GM15510 (cell line): ENCODE results near the gene ARHGAP44.

Experiments
- POLR2A ChIP-seq: IDR thresholded peaks from 3 replicates; pipeline ENCODE4 v1.6.1; 2011; ENCODE audit warnings: borderline replicate concordance; ENCODE audit not compliant: insufficient read length; ENCODE audit errors: extremely low read depth

ARHGAP44 gene

GRCh38 chr17:12990926-12991325 lies 201.6 kb downstream of the ARHGAP44 start:
- TF ChIP-seq POLR2A: no peak

DNA sequence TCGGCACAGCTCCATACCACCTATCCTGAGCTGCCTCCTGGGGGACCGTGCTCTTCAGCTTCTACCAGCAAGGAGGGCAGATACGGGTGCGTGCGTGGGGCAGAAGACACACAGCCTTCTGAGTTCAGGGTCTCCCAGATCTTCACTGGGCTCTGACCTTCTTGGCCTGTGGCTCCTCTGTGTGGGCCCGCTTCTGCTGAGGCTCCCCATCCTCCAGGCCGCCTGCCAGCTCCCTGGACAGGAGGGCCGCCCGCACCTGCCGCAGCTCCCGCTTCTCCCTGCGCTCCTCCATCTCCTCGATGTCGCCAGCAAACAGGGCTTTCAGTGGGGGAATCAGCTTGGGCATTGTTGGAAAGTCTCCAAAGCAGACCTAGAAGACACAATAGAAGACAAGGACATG lies 203.4 kb downstream of the ARHGAP44 start:
- no peak for TF ChIP-seq POLR2A

DNA sequence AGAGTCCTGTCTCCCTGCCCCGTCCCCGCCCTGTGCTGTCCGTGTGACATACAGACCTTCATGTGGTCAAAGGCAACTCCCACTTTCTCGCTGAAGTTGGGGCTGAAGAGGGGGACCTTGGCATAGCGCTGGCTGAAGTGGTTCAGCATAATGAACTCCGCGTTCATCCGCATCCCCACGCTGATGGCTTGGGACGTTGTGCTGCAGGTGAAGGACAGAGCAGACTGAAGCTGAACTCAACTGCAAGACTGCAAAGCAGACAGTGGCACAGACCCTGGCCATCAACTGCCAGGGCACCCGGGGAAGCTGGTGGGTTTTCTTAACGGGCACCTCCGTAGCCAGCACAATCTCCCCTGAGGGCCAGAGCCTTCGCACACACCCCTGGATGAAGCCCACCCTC lies 204.3 kb downstream of the ARHGAP44 start:
- no peak for TF ChIP-seq POLR2A

DNA sequence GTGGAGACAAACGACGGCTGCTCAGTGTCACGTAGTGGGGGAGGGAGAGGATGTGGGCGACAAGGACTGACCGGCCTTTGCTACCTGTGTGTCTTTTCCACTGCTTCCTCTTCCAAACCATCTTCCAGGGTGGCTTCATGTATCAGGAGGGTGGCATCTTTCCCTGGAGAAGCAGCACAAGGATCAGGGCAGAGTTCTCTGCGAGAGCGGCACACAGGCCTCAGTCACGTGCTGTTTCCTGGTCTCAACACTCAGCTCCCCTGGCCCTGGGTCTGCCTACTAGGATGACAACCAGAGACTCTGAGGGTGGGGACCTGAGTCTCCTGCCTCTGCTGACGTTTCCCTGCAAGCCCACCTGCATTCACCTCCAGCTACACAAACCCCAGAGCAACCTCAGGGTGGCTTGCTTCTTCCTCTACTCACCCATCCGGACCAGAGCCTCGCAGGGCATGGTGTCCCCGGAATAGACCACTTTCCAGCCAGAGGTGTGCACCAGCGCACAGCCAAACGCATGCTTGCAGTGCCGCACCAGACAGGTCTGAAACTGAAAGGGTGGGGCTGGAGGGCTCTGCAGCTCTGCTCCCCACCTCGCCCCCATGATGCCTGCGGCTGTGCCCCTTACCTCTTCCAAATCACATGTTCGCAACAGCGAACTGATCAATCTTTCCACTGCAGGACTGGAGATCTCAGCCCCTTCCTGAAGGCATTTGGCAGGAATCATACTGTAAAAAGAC lies 205.2 kb downstream of the ARHGAP44 start:
- no peak for TF ChIP-seq POLR2A

GRCh38 chr17:12995106-12995895 lies 206.0 kb downstream of the ARHGAP44 start:
- TF ChIP-seq POLR2A: no peak

DNA sequence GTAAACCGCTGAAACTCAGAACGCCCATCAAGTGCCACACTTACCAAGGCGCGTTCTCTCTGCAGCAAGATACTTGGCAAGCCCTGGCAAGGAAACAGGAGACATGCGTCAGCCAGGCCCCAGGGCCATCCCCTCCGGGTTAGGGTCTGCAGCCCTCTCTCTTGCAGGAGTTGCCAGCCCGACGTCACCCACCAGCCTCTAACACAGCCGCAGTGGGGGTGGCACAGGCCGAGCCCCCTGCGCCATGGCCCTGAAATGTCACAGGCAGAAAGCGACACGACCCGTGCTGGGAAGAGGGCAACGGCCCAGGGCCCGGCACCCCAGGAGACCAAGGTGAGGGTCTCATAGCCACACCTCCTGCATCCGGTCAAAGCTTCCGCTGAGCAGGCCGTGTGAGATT lies 206.6 kb downstream of the ARHGAP44 start:
- TF ChIP-seq POLR2A: no peak

DNA sequence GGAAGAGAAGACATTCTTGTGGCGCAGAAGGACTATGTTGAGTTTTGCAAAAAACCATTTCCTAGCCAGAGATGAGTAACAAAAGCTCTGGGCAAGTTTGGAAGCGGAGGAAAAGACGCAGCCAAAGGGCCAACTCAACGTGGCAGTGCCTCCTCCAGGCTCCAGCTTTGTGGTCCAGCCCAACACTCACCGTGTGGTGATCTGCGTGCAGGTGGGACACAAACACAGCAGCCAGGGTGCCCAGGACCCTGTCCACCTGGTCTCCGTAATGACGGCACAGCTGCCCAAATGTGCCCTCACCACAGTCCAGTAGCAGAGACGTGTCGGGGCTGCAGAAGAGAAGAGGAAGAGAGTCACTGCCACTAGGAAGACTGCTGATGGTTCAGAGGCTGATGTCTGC lies 207.1 kb downstream of the ARHGAP44 start:
- TF ChIP-seq POLR2A: no peak

DNA sequence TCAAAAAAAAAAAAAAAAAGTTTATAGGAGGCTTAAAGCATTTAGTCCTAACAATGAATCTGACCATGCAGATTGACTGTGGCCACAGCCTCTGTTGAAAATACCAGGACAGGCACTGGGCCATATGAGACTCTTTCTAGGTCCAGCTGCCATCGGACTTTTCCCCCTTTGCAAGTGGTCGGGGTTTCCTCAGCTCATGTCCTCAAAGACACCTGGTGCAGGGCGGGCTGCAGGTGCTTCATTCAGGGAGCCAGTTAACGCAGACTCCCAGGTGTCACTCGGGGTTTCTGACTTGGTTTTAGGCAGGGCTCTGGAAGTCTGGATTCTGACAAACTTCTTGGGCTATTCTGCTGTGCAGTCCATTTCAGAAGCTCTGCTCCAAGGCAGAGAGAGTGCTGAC lies 207.6 kb downstream of the ARHGAP44 start:
- no peak for TF ChIP-seq POLR2A

GRCh38 chr17:12998461-12998860 lies 209.2 kb downstream of the ARHGAP44 start:
- TF ChIP-seq POLR2A: no peak

- TF ChIP-seq POLR2A: no peak
Observed at GRCh38 chr17:12998874-12999273, 209.6 kb downstream of the ARHGAP44 start.

- no peak for TF ChIP-seq POLR2A
Observed at GRCh38 chr17:13000561-13000960, 211.3 kb downstream of the ARHGAP44 start.

- TF ChIP-seq POLR2A: no peak
Observed at GRCh38 chr17:13001991-13002615, 212.8 kb downstream of the ARHGAP44 start.

- no peak for TF ChIP-seq POLR2A
Observed at GRCh38 chr17:13002761-13003453, 213.6 kb downstream of the ARHGAP44 start.

DNA sequence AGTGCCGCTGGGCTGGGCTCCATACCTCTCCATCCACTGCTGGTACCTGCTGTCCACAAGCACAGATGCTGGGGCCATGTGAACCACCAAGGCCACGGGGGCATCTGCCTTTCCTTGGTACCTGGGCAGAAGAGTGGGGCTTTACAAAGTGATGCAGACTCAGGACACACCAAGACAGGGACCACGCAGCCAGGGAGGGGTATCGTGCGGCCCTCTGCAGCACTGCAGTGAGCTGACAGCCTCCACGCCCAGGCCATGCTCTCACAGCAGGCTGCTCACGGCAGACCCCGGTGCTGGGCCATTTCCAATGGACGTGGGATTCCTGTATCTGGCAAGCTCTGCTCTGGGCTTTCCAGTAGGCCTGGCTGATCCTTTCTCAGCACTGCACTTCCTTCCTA lies 214.2 kb downstream of the ARHGAP44 start:
- TF ChIP-seq POLR2A: no peak

DNA sequence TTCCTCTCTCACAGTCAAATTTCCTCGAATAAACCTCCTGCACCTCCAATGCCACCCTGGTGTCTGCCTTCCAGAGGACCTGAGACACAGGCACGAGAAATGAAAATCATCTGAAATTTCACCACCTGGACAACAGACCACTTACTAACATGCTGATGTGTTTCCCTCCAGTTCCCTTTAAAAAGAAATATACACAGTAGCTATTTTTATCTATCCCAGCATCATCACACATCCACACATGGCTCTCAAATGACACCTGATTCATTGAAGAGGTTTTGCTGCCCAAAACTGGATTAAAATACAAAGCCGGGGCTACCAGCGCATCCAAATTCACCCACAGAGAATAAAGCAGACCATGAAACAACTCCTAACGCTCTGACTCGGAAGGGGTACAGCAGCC lies 214.6 kb downstream of the ARHGAP44 start:
- no peak for TF ChIP-seq POLR2A
